CD4-positive, alpha-beta T cell treated with Interleukin-15 for 4 hours (primary cell): Measurements from ENCODE around the gene MRPS23.
A peak's percentile ranks its signal among the peaks of the same experiment; 100 is the strongest.

Source experiments
- DNase-seq: peaks from one replicate; pipeline ENCODE4 v3.0.0-alpha.2; 2020; ENCODE audit warnings: low spot score

MRPS23 gene

GRCh38 chr17:57838453-57838852 lies 11.4 kb downstream of the MRPS23 start:
- DNase-seq, result no peak

- no peak for DNase-seq
Observed at GRCh38 chr17:57835333-57835900, 14.4 kb downstream of the MRPS23 start.

- DNase-seq, result no peak
Observed at GRCh38 chr17:57834146-57834741, 15.6 kb downstream of the MRPS23 start.

- DNase-seq, result peak; percentile 65
Observed at GRCh38 chr17:57833179-57833939, 16.5 kb downstream of the MRPS23 start.

GRCh38 chr17:57832314-57833178 lies 17.3 kb downstream of the MRPS23 start:
- DNase-seq, result no peak

- DNase-seq, result no peak
Observed at GRCh38 chr17:57830880-57831279, 19.0 kb downstream of the MRPS23 start.

GRCh38 chr17:57823469-57824401 lies 26.1 kb downstream of the MRPS23 start:
- no peak for DNase-seq

- no peak for DNase-seq
Observed at GRCh38 chr17:57819867-57820266, 30.0 kb downstream of the MRPS23 start.

- DNase-seq, result no peak
Observed at GRCh38 chr17:57819285-57819684, 30.6 kb downstream of the MRPS23 start.

GRCh38 chr17:57818066-57818465 lies 31.8 kb downstream of the MRPS23 start:
- DNase-seq, result no peak

- DNase-seq, result no peak
Observed at GRCh38 chr17:57817299-57817698, 32.5 kb downstream of the MRPS23 start.

GRCh38 chr17:57814421-57814820 lies 35.4 kb downstream of the MRPS23 start:
- no peak for DNase-seq

GRCh38 chr17:57811638-57812280 lies 38.1 kb downstream of the MRPS23 start:
- no peak for DNase-seq

GRCh38 chr17:57810721-57811637 lies 38.9 kb downstream of the MRPS23 start:
- no peak for DNase-seq

GRCh38 chr17:57809879-57810278 lies 40.0 kb downstream of the MRPS23 start:
- DNase-seq, result no peak

- no peak for DNase-seq
Observed at GRCh38 chr17:57808882-57809281, 41.0 kb downstream of the MRPS23 start.

- DNase-seq, result no peak
Observed at GRCh38 chr17:57806167-57806830, 43.5 kb downstream of the MRPS23 start.

GRCh38 chr17:57803021-57803420 lies 46.8 kb downstream of the MRPS23 start:
- DNase-seq, result no peak

- DNase-seq, result no peak
Observed at GRCh38 chr17:57801044-57801711, 48.7 kb downstream of the MRPS23 start.
